ENCODE measurements around the gene PHYKPL.

- no peak for TF ChIP-seq CTCF (IDR thresholded peaks at IDR 0.05; ENCODE audit: extremely low read depth in 1 of 2, insufficient read depth in 1 of 2, low read depth in 1 of 2, low read length in 2 of 2)
- TF ChIP-seq MYC (IDR thresholded peaks at IDR 0.05; ENCODE audit: low read depth, low read length) = no peak
- no peak for TF ChIP-seq MAX (IDR thresholded peaks at IDR 0.05; ENCODE audit: insufficient read depth, insufficient read length)
- TF ChIP-seq POLR2A (IDR thresholded peaks at IDR 0.05; ENCODE audit: low read depth, low read length) = no peak
- no peak for TF ChIP-seq FOS (IDR thresholded peaks at IDR 0.05; ENCODE audit: borderline replicate concordance, insufficient read depth, low read length)
Measured at GRCh38 chr5:178199581-178200434, 32.8 kb downstream of the PHYKPL start.
